ENCODE data around the gene NCAPD2.

The NCAPD2 gene

DNA sequence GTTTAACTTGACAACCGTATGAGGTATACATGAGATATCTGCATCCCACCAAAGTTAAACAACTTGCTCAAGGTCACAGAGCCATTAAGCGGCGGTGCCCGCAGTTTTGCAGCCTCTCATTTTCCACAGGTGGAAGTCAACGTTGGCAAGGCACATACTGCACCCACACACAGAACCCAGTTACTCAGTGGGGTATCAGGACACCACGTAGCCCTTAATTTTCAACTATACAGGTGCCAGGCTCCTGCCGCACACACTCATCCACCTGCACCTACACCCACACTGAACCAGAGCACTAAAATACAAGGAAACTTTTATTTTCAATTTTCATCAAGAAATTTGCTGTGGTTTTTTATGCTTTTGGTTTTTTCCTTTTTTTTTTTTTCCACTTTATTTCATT, 75.9 kb downstream of the NCAPD2 start:
- no peak overlapping the region for H3K27ac ChIP-seq (ENCODE audit: low read depth, low read length)
- H3K9ac ChIP-seq (ENCODE audit: low read length), result no peak overlapping the region
- TF ChIP-seq EZH2phosphoT487 (conservative IDR thresholded peaks at IDR 0.05; ENCODE audit: low read length), result no peak
- TF ChIP-seq, protein P1, sequence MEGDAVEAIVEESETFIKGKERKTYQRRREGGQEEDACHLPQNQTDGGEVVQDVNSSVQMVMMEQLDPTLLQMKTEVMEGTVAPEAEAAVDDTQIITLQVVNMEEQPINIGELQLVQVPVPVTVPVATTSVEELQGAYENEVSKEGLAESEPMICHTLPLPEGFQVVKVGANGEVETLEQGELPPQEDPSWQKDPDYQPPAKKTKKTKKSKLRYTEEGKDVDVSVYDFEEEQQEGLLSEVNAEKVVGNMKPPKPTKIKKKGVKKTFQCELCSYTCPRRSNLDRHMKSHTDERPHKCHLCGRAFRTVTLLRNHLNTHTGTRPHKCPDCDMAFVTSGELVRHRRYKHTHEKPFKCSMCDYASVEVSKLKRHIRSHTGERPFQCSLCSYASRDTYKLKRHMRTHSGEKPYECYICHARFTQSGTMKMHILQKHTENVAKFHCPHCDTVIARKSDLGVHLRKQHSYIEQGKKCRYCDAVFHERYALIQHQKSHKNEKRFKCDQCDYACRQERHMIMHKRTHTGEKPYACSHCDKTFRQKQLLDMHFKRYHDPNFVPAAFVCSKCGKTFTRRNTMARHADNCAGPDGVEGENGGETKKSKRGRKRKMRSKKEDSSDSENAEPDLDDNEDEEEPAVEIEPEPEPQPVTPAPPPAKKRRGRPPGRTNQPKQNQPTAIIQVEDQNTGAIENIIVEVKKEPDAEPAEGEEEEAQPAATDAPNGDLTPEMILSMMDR (IDR thresholded peaks at IDR 0.05; ENCODE audit: insufficient read depth, low read length, poor library complexity, severe bottlenecking), result no peak
- no peaks in the 10 kb centered on the region for H3K9me2 ChIP-seq (replicated peaks; ENCODE audit: insufficient read depth, low read length)
- H3F3A ChIP-seq (ENCODE audit: insufficient read depth), result peaks cover 28% of the 10 kb centered on the region
- H3K79me2 ChIP-seq (ENCODE audit: insufficient read depth, low read length), result peaks cover 28% of the 10 kb centered on the region
- no peaks in the 10 kb centered on the region for H3K9me3 ChIP-seq (ENCODE audit: insufficient read depth, low read length)
- no peak overlapping the region for H3K4me3 ChIP-seq (ENCODE audit: insufficient read depth, low read length, poor library complexity, severe bottlenecking)
- H2AFZ ChIP-seq (ENCODE audit: low read depth, low read length, severe bottlenecking), result no peak overlapping the region
- H3K36me3 ChIP-seq (ENCODE audit: low read length), result peaks cover 28% of the 10 kb centered on the region
- H4K20me1 ChIP-seq (ENCODE audit: low read depth, low read length), result no peaks in the 10 kb centered on the region
- no peak overlapping the region for H3K4me2 ChIP-seq (ENCODE audit: low read depth, low read length, poor library complexity, severe bottlenecking)
- H3K27me3 ChIP-seq (ENCODE audit: low read length), result no peaks in the 10 kb centered on the region

DNA sequence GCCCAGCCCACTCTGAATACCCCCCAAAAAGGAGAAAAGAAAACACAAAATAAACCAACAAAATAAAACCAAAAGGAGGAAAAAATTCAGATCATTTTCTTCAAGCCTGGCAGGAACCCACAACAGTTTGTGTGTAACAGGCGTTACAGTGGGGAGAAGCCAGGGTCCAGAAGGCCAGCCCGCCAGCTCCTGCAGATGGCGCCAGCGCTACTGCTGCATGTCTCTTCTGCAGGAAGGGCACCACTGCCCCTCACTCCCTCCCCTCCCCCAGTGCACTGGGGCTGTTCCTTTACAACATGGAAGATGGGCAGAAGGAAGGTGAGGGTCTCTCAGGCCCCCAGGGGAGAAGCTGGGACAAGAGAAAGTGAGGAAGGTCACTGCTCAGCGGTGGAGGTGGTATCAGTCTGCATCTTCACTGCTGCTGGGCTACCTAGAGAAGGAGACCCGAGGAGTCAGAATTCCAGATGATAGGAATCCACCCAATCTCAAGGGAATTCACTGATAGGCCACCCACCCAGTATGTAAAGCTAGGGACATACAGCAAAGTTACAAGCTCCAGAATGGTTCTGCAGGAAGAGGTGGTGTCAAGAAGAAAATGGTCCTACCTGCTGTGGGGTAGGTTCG, 76.5 kb downstream of the NCAPD2 start:
- no peak overlapping the region for H3K9ac ChIP-seq (ENCODE audit: low read length)
- peaks cover 31% of the 10 kb centered on the region for H3K36me3 ChIP-seq (ENCODE audit: low read length)
- no peak overlapping the region for H3K27ac ChIP-seq (ENCODE audit: low read depth, low read length)
- TF ChIP-seq, protein P1 (IDR thresholded peaks at IDR 0.05; ENCODE audit: insufficient read depth, low read length, poor library complexity, severe bottlenecking), result peak; percentile 73
- TF ChIP-seq EZH2phosphoT487 (conservative IDR thresholded peaks at IDR 0.05; ENCODE audit: low read length), result no peak
- H4K20me1 ChIP-seq (ENCODE audit: low read depth, low read length), result no peaks in the 10 kb centered on the region
- H3K4me3 ChIP-seq (ENCODE audit: insufficient read depth, low read length, poor library complexity, severe bottlenecking), result no peak overlapping the region
- no peaks in the 10 kb centered on the region for H3K27me3 ChIP-seq (ENCODE audit: low read length)
- peaks cover 26% of the 10 kb centered on the region for H3K79me2 ChIP-seq (ENCODE audit: insufficient read depth, low read length)
- no peak overlapping the region for H3K4me2 ChIP-seq (ENCODE audit: low read depth, low read length, poor library complexity, severe bottlenecking)
- no peaks in the 10 kb centered on the region for H3K9me2 ChIP-seq (replicated peaks; ENCODE audit: insufficient read depth, low read length)
- peaks cover 30% of the 10 kb centered on the region for H3F3A ChIP-seq (ENCODE audit: insufficient read depth)
- no peaks in the 10 kb centered on the region for H3K9me3 ChIP-seq (ENCODE audit: insufficient read depth, low read length)
- no peak overlapping the region for H2AFZ ChIP-seq (ENCODE audit: low read depth, low read length, severe bottlenecking)

DNA sequence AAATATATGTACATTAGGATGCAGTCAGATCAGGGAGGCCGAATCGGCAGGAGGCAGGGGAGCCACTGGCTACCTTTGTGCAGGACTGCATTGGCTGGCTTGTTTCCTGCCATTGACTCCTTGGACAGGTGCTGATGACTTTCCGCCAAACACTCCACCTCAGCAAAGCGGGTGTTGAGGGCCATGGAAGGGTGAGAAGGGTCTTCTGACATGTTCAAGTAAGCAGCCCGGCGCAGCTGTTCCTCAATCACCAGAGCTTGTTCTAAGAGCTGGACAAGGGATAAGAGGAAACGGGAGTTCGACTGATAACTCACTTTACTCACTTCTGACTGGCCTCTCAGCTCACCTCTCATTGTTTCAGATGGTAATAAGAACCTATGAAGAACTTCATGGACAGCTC, 79.1 kb downstream of the NCAPD2 start:
- no peaks in the 10 kb centered on the region for H4K20me1 ChIP-seq (ENCODE audit: low read depth, low read length)
- H3K27ac ChIP-seq (ENCODE audit: low read depth, low read length), result no peak overlapping the region

More for the DNA sequence above, 79.1 kb downstream of the NCAPD2 start:
- no peak overlapping the region for H3K9ac ChIP-seq (ENCODE audit: low read length)
- no peak for TF ChIP-seq EZH2phosphoT487 (conservative IDR thresholded peaks at IDR 0.05; ENCODE audit: low read length)
- TF ChIP-seq, protein P1 (IDR thresholded peaks at IDR 0.05; ENCODE audit: insufficient read depth, low read length, poor library complexity, severe bottlenecking), result no peak
- H3K4me2 ChIP-seq (ENCODE audit: low read depth, low read length, poor library complexity, severe bottlenecking), result no peak overlapping the region
- no peaks in the 10 kb centered on the region for H3K9me2 ChIP-seq (replicated peaks; ENCODE audit: insufficient read depth, low read length)
- H3K36me3 ChIP-seq (ENCODE audit: low read length), result peaks cover 33% of the 10 kb centered on the region
- H3K9me3 ChIP-seq (ENCODE audit: insufficient read depth, low read length), result no peaks in the 10 kb centered on the region
- H3K79me2 ChIP-seq (ENCODE audit: insufficient read depth, low read length), result peaks cover under 1% of the 10 kb centered on the region; the same call in 1 of the 2 replicates
- H3K27me3 ChIP-seq (ENCODE audit: low read length), result no peaks in the 10 kb centered on the region
- H3K4me3 ChIP-seq (ENCODE audit: insufficient read depth, low read length, poor library complexity, severe bottlenecking), result no peak overlapping the region
- H3F3A ChIP-seq (ENCODE audit: insufficient read depth), result peaks cover 30% of the 10 kb centered on the region
- H2AFZ ChIP-seq (ENCODE audit: low read depth, low read length, severe bottlenecking), result no peak overlapping the region
